Measurements from ENCODE around the gene SLC26A9.

DNA sequence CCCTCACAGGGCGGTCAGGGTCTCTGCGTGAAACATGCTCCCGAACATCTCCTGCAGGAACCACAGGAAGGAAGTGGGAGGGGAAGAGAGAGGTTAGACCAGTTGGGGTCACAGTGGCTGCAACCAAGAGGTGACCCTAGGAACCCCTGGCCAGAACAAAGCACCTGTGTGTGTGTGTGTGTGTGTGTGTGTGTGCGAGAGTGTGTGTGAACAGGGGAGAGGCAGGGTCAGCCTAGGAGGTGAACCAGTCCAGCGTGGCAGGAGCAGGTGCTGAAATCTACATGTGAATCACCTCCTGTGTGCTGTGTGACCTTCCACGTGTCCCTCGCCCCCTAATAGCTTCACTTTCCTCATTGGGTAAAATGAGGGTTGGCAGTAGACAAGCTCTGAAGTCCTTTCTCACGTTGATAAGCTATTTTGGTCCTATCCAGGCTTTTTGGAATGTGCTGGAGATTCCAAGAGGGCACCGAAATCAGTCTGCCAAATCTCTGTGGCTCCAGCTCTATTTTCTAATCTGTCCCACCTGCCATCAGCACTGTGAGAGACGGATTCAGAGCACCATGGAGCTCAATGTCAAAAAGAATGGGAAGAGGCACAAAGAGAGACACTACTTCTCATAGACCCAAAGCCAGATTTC, 27.8 kb downstream of the SLC26A9 start:
- TF ChIP-seq, protein P1, sequence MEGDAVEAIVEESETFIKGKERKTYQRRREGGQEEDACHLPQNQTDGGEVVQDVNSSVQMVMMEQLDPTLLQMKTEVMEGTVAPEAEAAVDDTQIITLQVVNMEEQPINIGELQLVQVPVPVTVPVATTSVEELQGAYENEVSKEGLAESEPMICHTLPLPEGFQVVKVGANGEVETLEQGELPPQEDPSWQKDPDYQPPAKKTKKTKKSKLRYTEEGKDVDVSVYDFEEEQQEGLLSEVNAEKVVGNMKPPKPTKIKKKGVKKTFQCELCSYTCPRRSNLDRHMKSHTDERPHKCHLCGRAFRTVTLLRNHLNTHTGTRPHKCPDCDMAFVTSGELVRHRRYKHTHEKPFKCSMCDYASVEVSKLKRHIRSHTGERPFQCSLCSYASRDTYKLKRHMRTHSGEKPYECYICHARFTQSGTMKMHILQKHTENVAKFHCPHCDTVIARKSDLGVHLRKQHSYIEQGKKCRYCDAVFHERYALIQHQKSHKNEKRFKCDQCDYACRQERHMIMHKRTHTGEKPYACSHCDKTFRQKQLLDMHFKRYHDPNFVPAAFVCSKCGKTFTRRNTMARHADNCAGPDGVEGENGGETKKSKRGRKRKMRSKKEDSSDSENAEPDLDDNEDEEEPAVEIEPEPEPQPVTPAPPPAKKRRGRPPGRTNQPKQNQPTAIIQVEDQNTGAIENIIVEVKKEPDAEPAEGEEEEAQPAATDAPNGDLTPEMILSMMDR (IDR thresholded peaks at IDR 0.05) = no peak
- no peak for TF ChIP-seq JAZF1 (CRISPR knock-in tag; IDR thresholded peaks at IDR 0.05)
- TF ChIP-seq USF2 (CRISPR knock-in tag; IDR thresholded peaks at IDR 0.05) = no peak
- TF ChIP-seq, protein P2, sequence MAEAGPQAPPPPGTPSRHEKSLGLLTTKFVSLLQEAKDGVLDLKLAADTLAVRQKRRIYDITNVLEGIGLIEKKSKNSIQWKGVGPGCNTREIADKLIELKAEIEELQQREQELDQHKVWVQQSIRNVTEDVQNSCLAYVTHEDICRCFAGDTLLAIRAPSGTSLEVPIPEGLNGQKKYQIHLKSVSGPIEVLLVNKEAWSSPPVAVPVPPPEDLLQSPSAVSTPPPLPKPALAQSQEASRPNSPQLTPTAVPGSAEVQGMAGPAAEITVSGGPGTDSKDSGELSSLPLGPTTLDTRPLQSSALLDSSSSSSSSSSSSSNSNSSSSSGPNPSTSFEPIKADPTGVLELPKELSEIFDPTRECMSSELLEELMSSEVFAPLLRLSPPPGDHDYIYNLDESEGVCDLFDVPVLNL (CRISPR knock-in tag; IDR thresholded peaks at IDR 0.05; ENCODE audit: borderline replicate concordance, low read depth) = no peak
- no peak for TF ChIP-seq NR3C1 (CRISPR knock-in tag; conservative IDR thresholded peaks at IDR 0.05; ENCODE audit: low read depth)
